GM19025 (cell line): ENCODE results near the gene CLMP.

Source experiments
- ATAC-seq: cut with Tn5 transposase; IDR thresholded peaks from one replicate; pipeline ENCODE4 v1.9.1; 2021; ENCODE audit warnings: mild to moderate bottlenecking, low read depth, moderate library complexity; ENCODE audit not compliant: unreplicated experiment

CLMP gene

GRCh38 chr11:123191939-123192338, 3.1 kb downstream of the CLMP start:
- ATAC-seq, result no peak

GRCh38 chr11:123190518-123190917, 4.5 kb downstream of the CLMP start:
- no peak for ATAC-seq

DNA sequence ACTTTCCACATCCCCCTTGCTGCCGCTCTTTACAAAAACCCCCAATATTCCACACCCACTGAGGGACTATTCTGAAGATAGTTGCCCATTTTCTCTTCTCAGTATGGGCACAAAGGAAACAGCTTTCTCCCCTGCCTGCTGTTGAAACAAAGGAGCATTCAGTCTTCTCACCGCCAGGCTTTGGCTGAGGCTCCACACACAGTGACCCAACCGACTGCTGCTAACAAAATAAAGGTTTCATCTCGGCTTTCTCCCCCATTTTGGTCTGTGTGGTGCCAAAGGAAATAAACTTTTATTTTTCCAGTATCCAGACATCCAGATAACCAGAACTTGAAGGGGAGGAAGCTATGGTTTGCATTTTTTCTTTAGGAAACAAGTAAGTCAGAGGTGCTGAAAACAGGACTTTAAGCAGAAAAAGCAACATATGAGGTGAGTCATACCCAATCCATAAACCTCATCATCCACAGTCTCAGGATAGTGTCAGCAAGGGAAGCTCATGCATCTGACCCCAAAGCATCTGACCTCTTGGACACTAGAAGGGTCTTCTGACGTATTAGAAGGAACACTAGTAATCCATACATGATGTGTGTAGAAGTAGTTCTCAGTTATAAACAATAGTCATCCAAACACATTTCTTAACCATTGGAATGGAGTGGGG, 6.4 kb downstream of the CLMP start:
- ATAC-seq, result no peak

- ATAC-seq, result no peak
These were observed 7.2 kb downstream of the CLMP start for GRCh38 chr11:123187665-123188507.

DNA sequence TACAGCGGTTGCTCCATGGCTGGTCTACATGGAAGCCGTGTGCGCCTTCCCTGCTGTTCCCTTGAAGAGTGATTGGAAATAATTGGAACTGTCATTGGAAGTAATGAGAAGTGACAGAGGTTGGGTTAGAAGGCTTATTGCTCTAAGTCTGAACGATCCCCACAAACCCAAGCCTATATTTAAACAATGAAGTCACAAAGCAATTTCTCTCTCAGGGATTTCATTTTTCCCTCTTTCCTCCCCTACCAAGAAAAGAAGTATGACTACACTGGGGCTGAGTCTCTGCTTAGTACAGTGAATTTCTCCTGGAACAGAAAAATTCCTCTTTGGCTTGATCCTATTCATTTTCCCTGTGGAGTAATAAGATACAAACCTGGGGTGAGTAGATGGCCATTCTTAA, 7.8 kb downstream of the CLMP start:
- no peak for ATAC-seq

DNA sequence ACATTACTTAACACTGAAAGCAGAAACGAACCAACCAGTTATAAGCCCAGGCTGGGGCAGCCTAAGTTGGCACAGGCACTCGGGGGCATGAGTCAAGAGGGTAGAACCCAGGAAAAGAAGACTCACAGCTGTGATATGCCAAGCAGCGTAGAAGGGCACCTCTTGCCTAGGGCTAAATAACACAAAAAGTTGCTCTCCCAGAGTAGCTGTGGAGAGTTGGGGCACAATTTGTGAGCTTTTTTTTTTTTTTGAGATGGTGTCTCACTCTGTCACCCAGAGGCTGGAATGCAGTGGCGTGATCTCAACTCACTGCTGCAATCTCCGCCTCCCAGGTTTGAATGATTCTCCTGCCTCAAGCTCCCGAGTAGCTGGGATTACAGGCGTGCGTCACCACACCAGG, 8.8 kb downstream of the CLMP start:
- ATAC-seq, result no peak

GRCh38 chr11:123185326-123185725, 9.7 kb downstream of the CLMP start:
- ATAC-seq, result no peak

DNA sequence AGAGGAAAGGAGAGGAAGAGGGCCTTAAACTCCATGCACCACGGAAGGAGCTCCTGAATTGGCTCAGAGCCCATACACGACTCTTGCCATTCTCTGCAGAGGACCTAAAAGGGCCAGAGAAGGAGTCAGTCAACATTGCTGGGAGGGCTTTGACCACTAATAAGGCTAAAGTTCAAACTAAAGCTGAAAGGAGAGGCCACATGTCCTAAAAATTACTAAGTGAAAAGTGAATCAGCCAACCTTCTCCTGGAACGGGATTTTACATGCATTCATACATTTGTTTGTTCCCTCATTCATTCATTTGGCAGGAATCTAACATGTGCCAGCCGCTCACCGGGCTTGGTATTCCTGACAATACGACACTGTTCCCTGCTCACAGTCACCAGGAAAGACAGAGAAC, 10.5 kb downstream of the CLMP start:
- ATAC-seq, result no peak

GRCh38 chr11:123183391-123184099, 11.5 kb downstream of the CLMP start:
- no peak for ATAC-seq

- ATAC-seq, result no peak
These were observed 13.1 kb downstream of the CLMP start for GRCh38 chr11:123181767-123182500.

DNA sequence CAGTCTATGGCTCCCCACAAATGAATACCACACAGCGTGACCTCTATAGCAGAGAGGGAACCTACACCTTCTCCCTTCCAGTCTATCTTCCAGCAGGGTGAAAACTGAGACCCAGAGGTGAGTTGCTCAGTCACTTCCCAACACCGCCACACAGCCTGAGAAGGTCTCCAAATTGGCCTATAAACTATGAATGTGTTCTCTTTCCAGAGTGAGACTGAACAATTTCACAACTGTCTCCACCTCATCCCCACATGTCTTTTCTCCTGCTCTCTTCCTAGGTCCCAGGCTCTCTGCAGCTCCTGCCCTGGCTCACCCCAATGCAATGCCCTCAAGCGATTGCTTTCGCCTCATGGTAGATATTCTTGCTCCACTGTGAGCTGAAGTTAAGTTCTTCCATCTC, 14.0 kb downstream of the CLMP start:
- no peak for ATAC-seq

DNA sequence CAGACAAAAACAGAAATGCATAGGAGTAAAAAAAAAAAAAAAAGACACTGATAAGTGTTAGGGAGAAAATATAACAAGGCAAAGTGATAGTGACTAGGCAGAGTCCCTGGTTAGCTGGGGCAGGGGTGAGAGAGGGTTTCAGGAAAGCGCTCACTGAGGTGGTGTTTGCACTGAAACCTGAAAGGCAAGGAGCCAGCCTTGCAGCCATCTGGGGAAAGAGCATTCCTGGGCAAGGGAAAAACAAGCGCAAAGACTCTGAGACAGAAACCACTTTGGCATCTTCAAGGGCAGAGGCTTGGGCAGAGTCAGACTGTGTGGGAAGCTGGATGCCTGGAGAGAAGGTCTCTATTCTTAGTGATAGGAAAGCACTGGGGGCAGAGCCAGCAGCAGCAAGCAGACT, 14.5 kb downstream of the CLMP start:
- ATAC-seq, result no peak

DNA sequence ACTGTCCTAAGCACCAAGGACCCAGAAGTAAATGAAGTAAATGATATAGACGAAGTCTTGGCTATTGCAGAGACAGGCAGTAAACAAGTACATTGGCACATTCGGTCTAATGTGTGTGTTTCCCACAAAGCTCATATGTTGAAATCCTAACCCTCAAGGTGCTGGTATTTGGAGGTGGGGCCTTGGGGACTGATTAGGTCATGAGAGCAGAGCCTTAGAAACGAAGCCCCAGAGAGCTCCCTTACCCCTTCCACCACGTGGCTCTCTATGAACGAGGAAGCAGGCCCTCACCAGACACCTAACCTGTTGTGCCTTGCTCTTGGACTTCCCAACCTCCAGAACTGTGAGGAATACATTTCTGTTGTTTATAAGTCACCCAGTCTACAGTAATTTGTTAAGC, 14.9 kb downstream of the CLMP start:
- ATAC-seq, result no peak

DNA sequence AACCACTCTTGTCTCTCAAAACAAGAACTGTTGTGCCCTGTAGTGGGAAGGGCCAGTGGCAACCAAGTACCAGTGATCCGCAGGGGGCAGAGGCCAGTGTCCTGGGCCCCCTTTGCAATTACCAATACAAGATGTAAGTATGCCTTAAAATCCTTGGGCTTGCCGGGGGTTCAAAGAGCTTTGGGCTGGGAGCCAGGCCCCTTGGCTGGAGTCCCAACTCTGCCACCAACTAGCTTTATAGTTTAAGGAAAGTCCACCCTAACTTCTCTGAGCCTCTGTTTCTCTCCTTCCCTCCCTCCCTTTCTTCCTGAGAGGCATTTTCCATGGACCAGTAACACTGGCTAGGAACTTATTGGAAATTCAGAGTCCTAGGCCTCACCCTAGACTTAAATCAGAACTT, 15.5 kb downstream of the CLMP start:
- no peak for ATAC-seq

- ATAC-seq, result no peak
These were observed 16.9 kb downstream of the CLMP start for GRCh38 chr11:123178186-123178585.

DNA sequence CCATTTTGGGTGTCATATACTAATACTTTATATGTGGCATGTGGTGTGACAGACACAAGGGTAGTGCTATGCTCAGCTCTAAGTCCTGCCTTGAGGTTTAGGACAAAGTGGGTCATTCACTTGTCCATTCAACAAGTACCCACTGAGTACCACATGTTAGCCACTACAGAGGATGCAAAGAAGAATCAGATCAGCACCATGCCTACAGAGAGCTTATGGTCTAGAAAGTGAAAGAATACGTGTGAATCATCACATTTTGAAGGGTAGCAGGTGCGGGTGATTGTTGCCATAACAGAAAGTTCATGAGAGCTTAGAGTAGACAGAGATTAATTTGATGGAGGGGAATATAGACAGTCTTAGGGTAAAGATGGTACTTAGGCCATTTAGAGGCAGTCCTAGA, 18.3 kb downstream of the CLMP start:
- ATAC-seq, result no peak

GRCh38 chr11:123174196-123175183, 20.6 kb downstream of the CLMP start:
- ATAC-seq, result no peak

DNA sequence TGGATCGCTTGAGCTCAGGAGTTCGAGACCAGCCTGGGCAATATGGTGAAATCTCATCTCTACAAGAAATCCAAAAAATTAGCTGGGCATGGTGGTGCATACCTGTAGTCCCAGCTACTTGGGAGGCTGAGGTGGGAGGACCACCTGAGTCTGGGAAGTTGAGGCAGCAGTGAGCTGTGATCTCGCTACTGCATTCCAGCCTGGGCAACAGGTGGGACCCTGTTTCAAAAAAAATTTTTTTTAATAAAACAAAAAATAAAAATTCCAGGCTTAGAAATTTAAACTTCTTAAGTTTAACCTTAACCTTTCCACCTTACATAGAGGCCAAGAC, 21.2 kb downstream of the CLMP start:
- ATAC-seq, result no peak

GRCh38 chr11:123173040-123173855, 21.8 kb downstream of the CLMP start:
- ATAC-seq, result no peak
